Neural cell (in vitro differentiated cells): ENCODE measurements around the gene S100A8. TPM values are rescaled to one million over a fixed set of nuclear protein-coding genes. Genes with fewer than 3 reads are reported as not detected.

ENCODE experiments used
- H2AFZ ChIP-seq: fragments of 200-600, 300-800 bp; sonication (generic), shearing (Covaris generic); 2 replicates; pipeline ENCODE4 v1.6.0; 2014; ENCODE audit warnings: low read depth, mild to moderate bottlenecking, antibody characterized with exemption, low read length, moderate library complexity
- H3F3A ChIP-seq: fragments of 200-600 bp; shearing (Covaris generic); 2 replicates; pipeline ENCODE4 v1.6.1; 2016; ENCODE audit warnings: mild to moderate bottlenecking, moderate library complexity, mixed read lengths, antibody characterized with exemption, low read length; ENCODE audit not compliant: insufficient read depth, poor library complexity, severe bottlenecking
- H3K27ac ChIP-seq: fragments of 200-600, 300-800 bp; sonication (generic), shearing (Covaris generic); 2 replicates; pipeline ENCODE4 v1.5.1; 2014; ENCODE audit warnings: mild to moderate bottlenecking, low read length, moderate library complexity
- H3K27me3 ChIP-seq: fragments of 300-800, 200-600 bp; sonication (generic), shearing (Covaris generic); 2 replicates; pipeline ENCODE4 v1.6.0; 2014; ENCODE audit warnings: mild to moderate bottlenecking, low read depth, low read length, moderate library complexity; ENCODE audit not compliant: insufficient read depth
- H3K36me3 ChIP-seq: fragments of 300-800, 200-600 bp; sonication (generic), shearing (Covaris generic); 2 replicates; pipeline ENCODE4 v1.5.1; 2014; ENCODE audit warnings: mild to moderate bottlenecking, antibody characterized with exemption, low read length, moderate library complexity; ENCODE audit not compliant: insufficient read depth
- H3K4me2 ChIP-seq: fragments of 300-800, 200-600 bp; sonication (generic), shearing (Covaris generic); 2 replicates; pipeline ENCODE4 v1.6.0; 2014; ENCODE audit warnings: mild to moderate bottlenecking, low read length
- H3K4me3 ChIP-seq: fragments of 300-800, 200-600 bp; sonication (generic), shearing (Covaris generic); 2 replicates; pipeline ENCODE4 v1.5.1; 2014; ENCODE audit warnings: mild to moderate bottlenecking, low read length, moderate library complexity
- H3K79me2 ChIP-seq: fragments of 200-600 bp; shearing (Covaris generic); replicated peaks from 2 replicates; pipeline ENCODE4 v1.6.0; 2014; ENCODE audit warnings: mild to moderate bottlenecking, low read length, moderate library complexity; ENCODE audit not compliant: insufficient read depth
- H3K9ac ChIP-seq: fragments of 300-800, 200-600 bp; sonication (generic), shearing (Covaris generic); 2 replicates; pipeline ENCODE4 v1.6.1; 2016; ENCODE audit warnings: mild to moderate bottlenecking, low read length, mixed read lengths
- H3K9me2 ChIP-seq: fragments of 200-600 bp; shearing (Covaris generic); 2 replicates; pipeline ENCODE4 v1.6.1; 2016; ENCODE audit warnings: mild to moderate bottlenecking, low read length, mixed read lengths; ENCODE audit not compliant: insufficient read depth
- H3K9me3 ChIP-seq: fragments of 200-600, 300-800 bp; sonication (generic), shearing (Covaris generic); 2 replicates; pipeline ENCODE4 v1.6.1; 2016; ENCODE audit warnings: mild to moderate bottlenecking, mixed run types, low read length, moderate library complexity, mixed read lengths
- H4K20me1 ChIP-seq: fragments of 200-600 bp; shearing (Covaris generic); 2 replicates; pipeline ENCODE4 v1.6.1; 2016; ENCODE audit warnings: mild to moderate bottlenecking, mixed run types; ENCODE audit not compliant: insufficient read depth
- EP300 ChIP-seq: fragments of 450-650 bp; conservative IDR thresholded peaks from 2 replicates; pipeline ENCODE4 v1.6.1; 2014; ENCODE audit warnings: antibody characterized with exemption, mild to moderate bottlenecking, moderate library complexity; ENCODE audit not compliant: poor library complexity, severe bottlenecking
- EZH2 ChIP-seq: fragments of 200-600, 300-800 bp; shearing (Covaris generic), sonication (generic); IDR thresholded peaks from 2 replicates; pipeline ENCODE4 v1.6.1; 2014; ENCODE audit warnings: antibody characterized with exemption, low read length, borderline replicate concordance, mild to moderate bottlenecking; ENCODE audit not compliant: insufficient read depth, poor library complexity, severe bottlenecking
- MXI1 ChIP-seq: fragments of 450-650 bp; conservative IDR thresholded peaks from 2 replicates; pipeline ENCODE4 v1.6.1; 2014; ENCODE audit warnings: antibody characterized with exemption, mild to moderate bottlenecking; ENCODE audit not compliant: poor library complexity, severe bottlenecking
- POLR2AphosphoS5 ChIP-seq: IDR thresholded peaks from 2 replicates; pipeline ENCODE4 v1.6.1; 2012
- RAD21 ChIP-seq: fragments of 450-650 bp; conservative IDR thresholded peaks from 2 replicates; pipeline ENCODE4 v1.6.1; 2014; ENCODE audit warnings: antibody characterized with exemption, mild to moderate bottlenecking, moderate library complexity
- SMC3 ChIP-seq: fragments of 450-650 bp; conservative IDR thresholded peaks from 2 replicates; pipeline ENCODE4 v1.6.1; 2014; ENCODE audit warnings: antibody characterized with exemption, mild to moderate bottlenecking, moderate library complexity; ENCODE audit not compliant: poor library complexity
- TAF1 ChIP-seq: IDR thresholded peaks from 2 replicates; pipeline ENCODE4 v1.6.1; 2012; ENCODE audit warnings: low read depth
- polyA plus RNA-seq: library from polyadenylated mRNA; depleted of rRNA; stranded (reverse); fragments of >200 nt; gene quantifications from 2 replicates; pipeline ENCODE4 v1.2.3, GENCODE V29; 2014
- TF ChIP-seq, protein P1 (sequence below): fragments of 450-650 bp; IDR thresholded peaks from 2 replicates; pipeline ENCODE4 v1.5.1; 2014; ENCODE audit warnings: antibody characterized with exemption, mild to moderate bottlenecking, moderate library complexity; ENCODE audit not compliant: poor library complexity, severe bottlenecking
- TF ChIP-seq, protein P2 (sequence below): IDR thresholded peaks from 2 replicates; pipeline ENCODE4 v1.6.1; 2012; ENCODE audit warnings: borderline replicate concordance

The S100A8 gene
- polyA plus RNA-seq, 1 donor from 2014 or later = not detected

DNA sequence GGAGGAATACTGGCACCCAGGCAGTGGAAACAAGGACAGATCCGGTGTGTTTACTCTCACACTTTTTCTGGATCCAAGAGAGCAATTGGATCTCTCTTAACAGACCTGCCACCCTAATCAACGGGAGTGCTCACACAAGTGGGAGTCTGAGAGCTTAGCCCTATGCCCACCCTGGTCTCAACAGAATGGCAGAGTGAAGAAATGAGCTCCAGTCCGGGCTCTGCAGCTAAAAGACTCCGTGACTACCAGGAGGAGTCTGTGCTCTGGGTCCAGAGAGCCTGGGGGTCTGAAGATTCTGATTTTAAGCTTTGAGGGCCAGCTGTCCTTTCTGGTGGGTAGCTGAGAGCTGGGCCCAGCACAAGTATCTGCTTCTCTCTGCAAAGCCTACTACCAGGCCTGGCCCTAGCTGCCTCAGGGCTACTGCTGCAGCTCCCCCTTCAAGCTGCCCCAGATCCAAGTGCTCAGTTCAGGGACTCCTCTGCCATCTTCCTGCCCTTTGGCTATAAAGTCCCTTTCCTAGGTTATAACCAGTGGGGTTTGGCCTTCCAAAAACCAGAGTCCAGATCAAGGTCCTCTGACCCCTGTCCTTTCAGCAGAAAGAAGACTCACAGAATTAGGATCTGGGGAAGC, 29.3 kb downstream of the S100A8 start:
- Histone ChIP-seq H3K27me3 (no peaks in the 10 kb centered on the region), H3K79me2 (no peaks in the 10 kb centered on the region), H3K27ac (no peak overlapping the region), H3K9me2 (no peaks in the 10 kb centered on the region), H3K9me3 (no peaks in the 10 kb centered on the region), H2AFZ (no peak overlapping the region), H3K36me3 (no peaks in the 10 kb centered on the region), H4K20me1 (no peaks in the 10 kb centered on the region), H3K4me2 (no peak overlapping the region), H3F3A (no peaks in the 10 kb centered on the region), H3K9ac (no peak overlapping the region), H3K4me3 (no peak overlapping the region)
- TF ChIP-seq, protein P1, sequence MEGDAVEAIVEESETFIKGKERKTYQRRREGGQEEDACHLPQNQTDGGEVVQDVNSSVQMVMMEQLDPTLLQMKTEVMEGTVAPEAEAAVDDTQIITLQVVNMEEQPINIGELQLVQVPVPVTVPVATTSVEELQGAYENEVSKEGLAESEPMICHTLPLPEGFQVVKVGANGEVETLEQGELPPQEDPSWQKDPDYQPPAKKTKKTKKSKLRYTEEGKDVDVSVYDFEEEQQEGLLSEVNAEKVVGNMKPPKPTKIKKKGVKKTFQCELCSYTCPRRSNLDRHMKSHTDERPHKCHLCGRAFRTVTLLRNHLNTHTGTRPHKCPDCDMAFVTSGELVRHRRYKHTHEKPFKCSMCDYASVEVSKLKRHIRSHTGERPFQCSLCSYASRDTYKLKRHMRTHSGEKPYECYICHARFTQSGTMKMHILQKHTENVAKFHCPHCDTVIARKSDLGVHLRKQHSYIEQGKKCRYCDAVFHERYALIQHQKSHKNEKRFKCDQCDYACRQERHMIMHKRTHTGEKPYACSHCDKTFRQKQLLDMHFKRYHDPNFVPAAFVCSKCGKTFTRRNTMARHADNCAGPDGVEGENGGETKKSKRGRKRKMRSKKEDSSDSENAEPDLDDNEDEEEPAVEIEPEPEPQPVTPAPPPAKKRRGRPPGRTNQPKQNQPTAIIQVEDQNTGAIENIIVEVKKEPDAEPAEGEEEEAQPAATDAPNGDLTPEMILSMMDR = no peak
- TF ChIP-seq POLR2AphosphoS5 = no peak
- TF ChIP-seq, protein P2, sequence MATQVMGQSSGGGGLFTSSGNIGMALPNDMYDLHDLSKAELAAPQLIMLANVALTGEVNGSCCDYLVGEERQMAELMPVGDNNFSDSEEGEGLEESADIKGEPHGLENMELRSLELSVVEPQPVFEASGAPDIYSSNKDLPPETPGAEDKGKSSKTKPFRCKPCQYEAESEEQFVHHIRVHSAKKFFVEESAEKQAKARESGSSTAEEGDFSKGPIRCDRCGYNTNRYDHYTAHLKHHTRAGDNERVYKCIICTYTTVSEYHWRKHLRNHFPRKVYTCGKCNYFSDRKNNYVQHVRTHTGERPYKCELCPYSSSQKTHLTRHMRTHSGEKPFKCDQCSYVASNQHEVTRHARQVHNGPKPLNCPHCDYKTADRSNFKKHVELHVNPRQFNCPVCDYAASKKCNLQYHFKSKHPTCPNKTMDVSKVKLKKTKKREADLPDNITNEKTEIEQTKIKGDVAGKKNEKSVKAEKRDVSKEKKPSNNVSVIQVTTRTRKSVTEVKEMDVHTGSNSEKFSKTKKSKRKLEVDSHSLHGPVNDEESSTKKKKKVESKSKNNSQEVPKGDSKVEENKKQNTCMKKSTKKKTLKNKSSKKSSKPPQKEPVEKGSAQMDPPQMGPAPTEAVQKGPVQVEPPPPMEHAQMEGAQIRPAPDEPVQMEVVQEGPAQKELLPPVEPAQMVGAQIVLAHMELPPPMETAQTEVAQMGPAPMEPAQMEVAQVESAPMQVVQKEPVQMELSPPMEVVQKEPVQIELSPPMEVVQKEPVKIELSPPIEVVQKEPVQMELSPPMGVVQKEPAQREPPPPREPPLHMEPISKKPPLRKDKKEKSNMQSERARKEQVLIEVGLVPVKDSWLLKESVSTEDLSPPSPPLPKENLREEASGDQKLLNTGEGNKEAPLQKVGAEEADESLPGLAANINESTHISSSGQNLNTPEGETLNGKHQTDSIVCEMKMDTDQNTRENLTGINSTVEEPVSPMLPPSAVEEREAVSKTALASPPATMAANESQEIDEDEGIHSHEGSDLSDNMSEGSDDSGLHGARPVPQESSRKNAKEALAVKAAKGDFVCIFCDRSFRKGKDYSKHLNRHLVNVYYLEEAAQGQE = no peak
- no peak for TF ChIP-seq SMC3

DNA sequence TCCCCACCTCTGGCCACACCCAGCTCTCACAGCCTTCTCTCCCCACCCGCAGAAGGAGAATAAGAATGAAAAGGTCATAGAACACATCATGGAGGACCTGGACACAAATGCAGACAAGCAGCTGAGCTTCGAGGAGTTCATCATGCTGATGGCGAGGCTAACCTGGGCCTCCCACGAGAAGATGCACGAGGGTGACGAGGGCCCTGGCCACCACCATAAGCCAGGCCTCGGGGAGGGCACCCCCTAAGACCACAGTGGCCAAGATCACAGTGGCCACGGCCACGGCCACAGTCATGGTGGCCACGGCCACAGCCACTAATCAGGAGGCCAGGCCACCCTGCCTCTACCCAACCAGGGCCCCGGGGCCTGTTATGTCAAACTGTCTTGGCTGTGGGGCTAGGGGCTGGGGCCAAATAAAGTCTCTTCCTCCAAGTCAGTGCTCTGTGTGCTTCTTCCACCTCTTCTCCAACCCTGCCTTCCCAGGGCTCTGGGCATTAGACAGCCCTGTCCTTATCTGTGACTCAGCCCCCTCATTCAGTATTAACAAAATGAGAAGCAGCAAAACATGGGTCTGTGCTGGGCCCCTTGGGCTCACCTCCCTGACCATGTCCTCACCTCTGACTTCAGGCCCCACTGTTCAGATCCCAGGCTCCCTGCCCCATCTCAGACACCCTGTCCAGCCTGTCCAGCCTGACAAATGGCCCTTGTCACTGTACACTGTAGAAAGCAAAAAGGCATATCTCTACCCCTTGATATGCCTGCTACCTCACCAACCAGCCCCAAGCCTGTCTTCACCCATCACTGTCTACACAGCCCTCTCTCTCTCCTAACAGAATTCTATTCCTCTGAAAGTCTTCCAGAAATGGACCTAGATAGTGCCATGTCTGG, 30.0 kb downstream of the S100A8 start:
- H3K4me3 ChIP-seq = no peak overlapping the region
- TF ChIP-seq TAF1 (no peak), MXI1 (no peak)
- no peak overlapping the region for H3K4me2 ChIP-seq
- no peak overlapping the region for H3K9ac ChIP-seq
- H3K36me3 ChIP-seq = no peaks in the 10 kb centered on the region
- no peaks in the 10 kb centered on the region for H3K9me2 ChIP-seq
- no peak overlapping the region for H3K27ac ChIP-seq
- no peaks in the 10 kb centered on the region for H3K9me3 ChIP-seq
- H3K79me2 ChIP-seq = no peaks in the 10 kb centered on the region
- no peaks in the 10 kb centered on the region for H4K20me1 ChIP-seq
- H3F3A ChIP-seq = no peaks in the 10 kb centered on the region
- no peaks in the 10 kb centered on the region for H3K27me3 ChIP-seq
- no peak overlapping the region for H2AFZ ChIP-seq

DNA sequence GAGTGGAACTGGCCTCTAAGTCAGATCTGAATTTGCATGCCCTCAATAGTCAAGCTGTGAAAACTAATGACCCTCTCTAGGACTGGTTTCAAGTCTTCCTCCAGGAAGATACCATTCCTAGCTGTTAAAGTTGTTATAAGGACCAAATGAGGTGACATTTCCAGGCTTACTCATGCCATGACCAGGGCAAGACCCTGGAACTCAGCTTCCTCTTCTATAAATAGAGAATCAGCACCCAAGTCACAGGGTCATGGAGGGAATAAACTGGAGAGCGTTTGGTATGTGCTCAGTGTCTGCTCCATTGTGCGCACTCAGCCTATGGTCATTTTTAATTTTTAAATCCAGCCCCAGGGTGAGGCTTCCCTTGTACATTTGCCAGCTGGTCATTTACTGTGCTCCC, 30.7 kb downstream of the S100A8 start:
- H3F3A ChIP-seq = no peaks in the 10 kb centered on the region
- no peak overlapping the region for H3K4me2 ChIP-seq
- H2AFZ ChIP-seq = no peak overlapping the region
- H3K27ac ChIP-seq = no peak overlapping the region
- no peaks in the 10 kb centered on the region for H3K36me3 ChIP-seq
- no peak overlapping the region for H3K4me3 ChIP-seq
- H3K9me2 ChIP-seq = no peaks in the 10 kb centered on the region
- H3K9ac ChIP-seq = no peak overlapping the region
- no peaks in the 10 kb centered on the region for H4K20me1 ChIP-seq
- H3K9me3 ChIP-seq = no peaks in the 10 kb centered on the region
- no peaks in the 10 kb centered on the region for H3K79me2 ChIP-seq
- no peaks in the 10 kb centered on the region for H3K27me3 ChIP-seq
- TF ChIP-seq EZH2 (no peak), MXI1 (no peak), SMC3 (no peak), TAF1 (no peak), RAD21 (no peak), EP300 (no peak), POLR2AphosphoS5 (no peak)
- TF ChIP-seq, protein P1 = no peak
